ENCODE results near the gene RGS6.

Gene RGS6

DNA sequence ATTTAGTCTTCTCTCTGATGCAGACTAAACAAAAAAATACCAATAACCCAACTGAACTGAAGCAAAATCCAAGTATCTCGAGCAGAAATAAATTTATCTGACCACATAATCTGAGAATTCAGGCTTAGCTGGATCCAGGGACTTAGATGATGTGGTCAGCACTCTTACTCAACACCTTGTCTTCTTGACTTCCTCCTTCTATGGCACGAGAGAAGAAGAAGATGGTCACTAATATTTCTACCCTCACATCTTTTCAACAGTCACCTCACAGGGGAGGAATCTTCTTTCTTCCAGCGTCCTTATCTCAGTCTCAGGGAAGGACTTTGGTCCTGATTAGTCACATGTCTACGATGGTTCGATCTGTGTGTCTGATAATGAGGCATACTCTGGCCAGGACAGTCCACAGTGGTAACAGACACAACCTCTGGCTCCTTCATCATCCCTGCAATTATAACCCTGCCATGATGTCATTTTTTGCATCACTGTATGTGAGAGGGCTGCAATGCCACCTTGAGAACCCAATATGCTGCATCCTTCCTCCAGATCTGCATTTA is 15.8 kb downstream of the RGS6 start:
- DNase-seq (ENCODE audit: low spot score) = no peak

DNA sequence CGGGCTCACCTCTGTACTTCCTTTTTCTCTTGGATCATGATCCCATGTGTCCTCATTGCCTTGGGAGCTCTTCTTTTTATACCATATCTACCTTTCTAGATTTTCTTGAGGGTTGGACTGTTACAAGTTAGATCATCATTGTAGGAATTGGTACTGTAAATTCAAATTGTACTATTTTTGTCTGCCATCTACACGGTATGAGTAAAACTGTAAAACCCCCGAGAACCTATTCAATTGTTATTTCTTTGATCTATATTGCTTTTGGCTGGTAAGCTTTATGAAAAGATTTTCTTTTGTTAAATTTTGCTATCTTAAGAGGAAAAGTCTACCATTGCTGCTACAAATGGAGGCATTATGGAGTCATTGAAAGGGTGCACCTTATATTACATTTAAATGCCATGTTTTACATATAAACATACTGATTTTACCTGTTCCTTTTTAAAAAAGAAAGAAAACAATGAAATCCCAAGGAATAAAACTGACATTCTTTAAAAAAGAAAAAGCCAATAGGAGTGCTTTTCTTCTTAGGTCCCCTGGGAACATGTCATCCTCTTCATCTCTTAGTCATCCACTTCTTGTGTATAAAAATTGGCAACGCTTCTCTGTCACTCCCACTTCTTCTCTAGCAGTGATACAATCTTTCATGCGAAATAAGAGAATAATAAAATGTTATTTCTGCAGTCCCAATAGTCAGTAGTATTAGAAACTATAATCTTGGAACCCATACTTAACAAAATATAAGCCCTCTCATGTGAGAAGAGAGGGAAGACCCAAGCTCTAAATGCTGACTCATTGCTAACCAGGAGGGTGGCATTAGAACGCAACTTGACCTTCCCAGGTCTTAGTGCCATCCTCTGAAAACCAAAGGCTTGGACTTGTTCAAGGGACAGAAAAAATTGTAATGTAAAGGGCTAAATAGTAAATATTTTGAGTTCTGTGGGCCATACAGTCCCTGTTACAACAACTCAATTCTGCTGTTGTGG is 20.4 kb downstream of the RGS6 start:
- no peak for DNase-seq (ENCODE audit: low spot score)

DNA sequence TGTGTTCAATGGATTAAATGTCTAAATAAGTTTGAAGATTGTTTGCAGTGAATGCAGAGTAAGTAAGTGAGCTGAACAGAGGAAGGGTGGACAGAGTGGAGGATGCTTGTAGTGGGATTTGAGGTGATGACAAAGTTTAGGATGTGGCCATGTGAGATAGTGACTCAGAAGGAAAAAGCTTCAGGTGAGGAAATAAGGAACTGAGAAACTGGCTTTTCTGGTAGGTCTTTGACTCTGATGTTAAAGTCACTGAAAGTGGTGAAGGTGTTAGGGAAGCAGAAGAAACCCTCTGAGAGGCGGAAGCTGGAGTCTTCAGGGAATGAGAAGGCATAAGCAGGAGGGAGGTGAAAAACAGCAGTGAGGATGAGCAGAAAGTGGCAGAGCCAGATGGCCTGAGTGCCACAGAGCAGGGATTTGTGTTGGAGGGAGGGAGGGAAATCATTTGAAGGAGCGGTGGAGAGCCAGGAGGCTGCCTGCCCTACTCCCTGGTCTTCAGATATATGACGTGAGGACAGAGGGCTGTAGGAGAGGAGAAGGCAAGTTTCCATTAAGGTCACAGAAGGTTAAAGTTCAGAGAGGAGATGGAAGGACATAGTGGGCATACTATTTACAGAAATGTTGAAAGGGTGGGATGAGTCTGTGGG is 24.8 kb downstream of the RGS6 start:
- DNase-seq (ENCODE audit: low spot score) = no peak

DNA sequence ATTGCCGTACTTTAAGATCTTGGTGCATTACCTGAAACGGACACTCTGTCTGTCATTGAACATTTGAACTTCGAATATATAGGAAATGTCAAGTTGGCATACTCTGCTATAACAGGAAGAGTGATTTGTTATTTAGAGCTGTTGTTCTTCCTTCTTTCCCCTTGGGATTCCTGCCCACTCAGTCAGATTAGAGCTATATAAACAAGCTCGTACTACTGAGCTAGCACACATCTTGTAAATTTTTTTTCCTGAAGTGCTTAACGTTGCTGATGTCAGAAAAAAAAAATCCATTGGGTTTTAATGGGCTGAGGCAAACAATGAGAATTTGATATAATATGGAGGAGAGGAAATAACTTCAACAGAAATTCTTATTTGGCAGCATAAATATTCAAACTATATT is 26.8 kb downstream of the RGS6 start:
- no peak for DNase-seq (ENCODE audit: low spot score)

DNA sequence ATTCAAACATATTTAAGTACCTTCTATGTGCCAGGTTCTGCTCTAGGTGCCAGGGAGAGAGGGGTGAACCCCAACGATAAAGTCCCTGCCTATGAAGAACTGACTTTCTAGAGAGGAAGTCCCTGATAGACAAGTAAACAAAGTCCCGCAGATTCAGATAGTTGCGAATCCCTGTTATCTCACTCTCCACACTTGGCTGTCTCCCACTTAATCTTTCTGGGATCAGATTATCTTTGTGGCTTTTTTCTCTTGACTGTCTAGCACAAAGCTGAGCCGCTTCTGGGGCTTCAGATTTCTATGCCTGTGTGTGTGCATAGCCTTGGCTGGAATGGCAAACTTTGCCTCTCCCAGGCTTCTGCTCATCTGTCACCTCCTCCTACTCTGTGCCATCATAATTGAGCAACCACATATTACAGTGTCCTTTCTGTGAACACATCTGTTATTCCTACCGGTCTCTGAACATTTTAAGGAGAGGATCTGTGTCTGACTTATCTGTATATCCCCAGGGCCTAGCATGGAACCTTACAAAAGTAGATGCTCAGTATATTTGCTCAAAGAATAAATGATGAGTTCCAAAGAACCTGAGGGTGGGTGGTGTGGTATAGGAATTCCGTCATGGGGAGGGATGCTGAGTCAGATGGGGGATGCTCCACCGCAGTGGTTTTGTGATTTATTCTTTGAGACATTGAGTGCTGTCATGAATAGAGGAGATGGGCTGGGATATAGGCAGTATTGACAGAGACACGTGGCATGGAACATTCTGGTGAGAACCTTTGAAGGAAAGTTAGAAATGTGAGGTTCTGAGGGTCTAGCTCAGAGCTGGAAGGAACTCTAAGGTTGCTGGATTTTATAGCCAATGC is 28.5 kb downstream of the RGS6 start:
- DNase-seq (ENCODE audit: low spot score) = no peak

DNA sequence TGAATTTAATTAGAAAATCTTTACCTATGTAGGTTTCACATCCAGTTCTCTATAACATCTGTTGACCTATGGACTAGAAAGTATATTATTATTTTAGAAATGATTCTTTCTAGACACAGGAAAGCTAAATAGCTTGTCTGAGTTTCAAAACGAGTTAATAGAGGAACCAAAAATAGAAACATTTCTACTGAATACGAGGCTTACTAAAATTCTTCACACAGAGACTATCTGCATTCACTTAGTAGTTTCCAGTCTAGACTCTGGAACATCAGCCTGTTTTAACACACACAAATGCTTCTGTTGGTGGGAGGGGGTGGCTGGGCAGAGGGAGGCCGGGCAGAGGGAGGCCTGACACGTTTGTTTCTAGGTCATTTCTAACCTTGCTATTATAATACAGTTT is 29.7 kb downstream of the RGS6 start:
- no peak for DNase-seq (ENCODE audit: low spot score)

DNA sequence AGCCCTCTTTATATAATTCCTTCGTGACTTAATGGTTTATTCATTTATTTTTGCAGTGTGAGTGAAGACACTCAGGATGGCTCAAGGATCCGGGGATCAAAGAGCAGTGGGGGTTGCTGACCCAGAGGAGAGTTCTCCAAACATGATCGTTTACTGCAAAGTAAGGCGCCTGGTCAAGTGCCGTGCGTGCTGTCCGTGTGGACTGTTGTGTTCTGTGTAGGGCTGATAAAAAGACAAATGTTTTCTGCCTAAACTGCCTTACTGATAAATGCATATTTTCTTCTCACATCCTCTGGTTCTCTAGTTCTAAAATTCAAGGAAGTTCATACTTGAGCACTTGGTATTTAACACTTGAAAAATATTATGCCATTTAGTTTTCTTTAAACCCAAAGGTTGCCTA is 32.5 kb downstream of the RGS6 start:
- no peak for DNase-seq (ENCODE audit: low spot score)

DNA sequence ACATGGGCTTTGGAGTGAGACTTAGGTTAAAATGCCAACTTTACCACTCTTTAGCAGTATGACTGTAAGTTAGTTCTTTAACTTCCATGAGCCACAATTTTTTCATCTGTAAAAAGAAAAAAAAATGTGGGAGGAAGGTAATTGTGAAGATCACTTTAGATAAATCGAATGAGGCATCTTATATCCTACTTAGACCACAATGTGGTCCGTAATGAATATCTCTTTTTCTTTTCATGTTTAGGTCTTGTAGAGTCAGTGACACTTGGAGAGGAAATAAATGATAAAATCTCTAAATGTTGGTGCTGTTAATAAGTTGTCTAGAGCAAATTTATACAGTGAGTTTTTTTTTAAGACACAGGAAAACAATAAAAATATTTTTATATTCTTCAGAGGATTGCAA is 34.3 kb downstream of the RGS6 start:
- no peak for DNase-seq (ENCODE audit: low spot score)

DNA sequence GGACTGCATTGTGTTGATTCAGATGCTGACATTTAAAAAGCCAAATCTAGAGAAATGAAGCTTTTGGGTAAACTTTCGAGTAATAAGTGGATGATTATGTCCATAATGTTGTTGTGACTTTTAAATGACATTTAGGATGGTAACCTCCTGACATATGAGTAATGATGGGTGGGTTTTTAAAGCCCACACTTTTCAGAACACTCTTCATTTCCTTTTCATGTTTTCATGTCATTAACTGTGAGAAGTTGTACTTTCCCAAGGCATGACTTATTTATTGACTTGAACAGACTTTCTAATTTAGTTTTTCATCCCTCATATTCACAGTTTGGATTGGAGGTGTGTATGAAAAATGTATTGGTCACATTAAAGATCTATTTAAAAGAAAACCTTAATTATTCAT is 35.5 kb downstream of the RGS6 start:
- DNase-seq (ENCODE audit: low spot score) = no peak

DNA sequence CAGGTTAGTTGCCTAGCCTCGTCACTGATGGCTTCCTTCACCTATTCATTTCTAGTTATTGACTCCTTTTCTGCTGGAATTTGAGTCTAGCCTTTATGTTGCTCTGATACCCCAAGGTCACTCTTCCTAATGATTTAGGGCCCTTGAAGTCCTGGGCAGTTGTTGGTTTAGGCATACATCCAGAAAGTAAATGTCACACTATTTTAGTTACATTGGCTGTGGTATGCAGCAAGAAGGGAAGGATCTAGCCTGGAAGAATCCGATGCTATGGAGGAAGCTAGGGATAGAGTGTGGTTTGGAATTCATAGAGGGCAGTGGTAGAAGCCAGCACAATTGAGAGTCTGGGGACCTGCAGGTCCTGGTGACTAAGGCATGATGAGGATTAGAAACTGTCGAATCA is 38.0 kb downstream of the RGS6 start:
- no peak for DNase-seq (ENCODE audit: low spot score)

DNA sequence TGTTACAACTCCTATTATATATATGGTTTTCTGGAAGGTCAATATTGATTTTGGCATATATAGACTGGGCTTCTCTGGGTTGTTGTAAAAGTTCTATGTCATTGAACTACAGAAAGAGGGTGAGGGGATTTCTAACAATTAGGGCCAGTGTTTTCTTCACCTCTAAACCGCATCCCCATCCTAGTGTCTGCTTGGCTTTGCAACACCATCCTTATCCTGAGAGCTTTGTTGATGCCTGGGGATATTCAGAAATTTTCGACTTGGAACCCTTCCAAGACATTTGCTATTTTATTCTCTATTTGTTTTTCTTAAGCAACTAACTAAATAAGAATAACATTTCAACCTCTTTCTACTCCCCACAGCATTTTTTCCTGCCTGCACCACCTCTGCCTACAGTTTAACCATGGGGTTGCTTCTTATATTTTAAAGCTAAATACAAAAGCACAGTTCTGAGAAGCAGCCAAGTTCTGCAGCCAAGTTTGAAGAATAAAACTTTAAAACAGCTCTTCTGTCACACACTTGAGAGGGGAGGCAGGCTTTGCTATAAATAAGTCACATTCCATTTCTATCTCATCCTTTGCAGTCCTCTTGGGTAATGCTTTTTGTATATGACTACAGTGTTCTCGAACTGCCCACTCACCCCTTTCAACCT is 53.4 kb downstream of the RGS6 start:
- no peak for DNase-seq (ENCODE audit: low spot score)

DNA sequence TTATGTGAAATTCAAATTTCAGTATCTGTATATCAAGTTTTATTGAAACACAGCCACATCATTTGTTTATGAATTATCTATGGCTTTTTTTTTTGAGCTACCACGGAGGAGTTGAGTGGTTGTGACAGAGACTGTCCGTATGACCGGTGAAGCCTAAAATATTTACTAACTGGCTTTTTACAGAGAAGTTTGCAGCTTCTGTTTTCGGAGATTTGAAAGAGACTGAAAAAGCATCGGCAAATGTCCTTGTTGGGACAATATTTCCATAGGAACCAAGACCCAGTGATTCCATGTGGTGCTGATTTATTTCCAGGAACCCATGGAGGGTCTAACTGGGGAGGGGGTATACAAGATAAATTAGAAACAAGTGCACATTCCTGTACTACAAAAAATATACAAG is 56.2 kb downstream of the RGS6 start:
- no peak for DNase-seq (ENCODE audit: low spot score)

DNA sequence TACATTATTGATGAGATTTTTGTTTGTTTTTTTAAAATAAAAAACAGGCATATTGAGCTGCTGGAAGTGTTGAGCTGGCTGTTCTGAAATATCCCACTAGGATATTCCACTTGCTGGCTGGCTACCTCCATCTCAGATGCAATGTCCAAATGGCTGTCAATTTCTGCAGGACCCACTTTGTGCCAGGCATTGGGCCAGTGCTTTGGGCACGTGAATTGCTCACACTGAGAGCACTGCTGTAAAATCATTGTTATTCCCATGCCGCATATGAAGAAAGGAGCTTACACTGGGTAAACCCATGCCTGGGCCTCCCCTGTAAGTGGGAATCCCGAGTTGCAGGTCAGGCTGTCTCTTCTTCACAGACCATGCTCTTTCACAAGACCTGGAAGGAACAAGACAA is 56.7 kb downstream of the RGS6 start:
- DNase-seq (ENCODE audit: low spot score) = no peak

DNA sequence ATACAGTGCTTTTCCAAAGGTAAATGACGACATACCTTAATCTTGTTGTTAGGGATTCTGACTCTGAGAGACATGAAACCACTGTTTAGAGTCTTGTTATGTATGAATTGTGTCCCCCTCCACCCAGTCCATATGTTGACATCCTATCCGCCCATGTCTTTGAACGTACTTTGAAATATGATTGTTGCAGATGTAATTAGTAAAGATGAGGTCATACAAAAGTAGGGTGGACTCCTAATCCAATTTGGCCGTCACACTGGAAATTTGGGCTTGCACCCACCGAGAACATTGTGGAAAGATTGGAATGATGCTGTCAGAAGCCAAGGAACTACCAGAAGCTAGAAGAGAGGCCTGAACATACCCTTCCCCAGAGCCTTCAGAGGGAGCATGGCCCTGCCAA is 62.2 kb downstream of the RGS6 start:
- no peak for DNase-seq (ENCODE audit: low spot score)

DNA sequence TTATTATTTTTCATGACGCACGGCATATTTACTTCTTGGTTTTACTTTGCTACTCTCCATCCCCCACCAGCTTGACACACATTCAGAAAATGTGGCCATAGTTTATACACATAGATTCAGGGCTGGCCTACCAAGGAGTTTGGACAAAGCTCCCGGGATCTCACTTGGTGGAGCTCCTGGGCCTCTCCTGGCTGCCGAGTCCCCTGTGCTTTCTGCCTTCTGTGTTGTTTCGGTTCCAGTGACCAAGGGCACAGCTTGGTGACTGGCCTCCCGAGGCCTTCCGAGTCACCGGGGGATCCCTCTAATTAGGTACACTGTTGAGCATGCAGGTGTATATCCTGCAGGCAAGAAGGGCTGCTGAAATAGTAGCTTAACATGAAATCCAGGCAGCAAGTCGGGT is 63.5 kb downstream of the RGS6 start:
- no peak for DNase-seq (ENCODE audit: low spot score)

DNA sequence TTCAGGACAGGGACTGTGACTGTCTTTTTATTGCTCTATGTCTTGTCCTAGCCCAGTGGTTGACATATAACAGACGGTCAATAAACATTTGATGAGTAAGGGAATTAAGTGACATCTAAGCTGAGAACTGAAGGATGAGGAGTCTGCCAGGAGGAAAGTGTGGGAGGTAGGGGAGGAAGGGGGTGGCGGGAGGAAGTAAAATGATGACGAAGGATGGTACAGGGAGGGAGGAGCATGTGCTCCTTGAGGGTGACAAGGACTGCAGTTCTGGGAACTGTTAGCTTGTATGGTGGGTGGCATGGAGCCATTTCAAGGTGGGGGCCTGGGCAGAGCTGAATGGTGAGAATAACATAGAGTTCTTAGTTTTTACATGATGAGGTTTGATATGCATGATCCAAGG is 64.4 kb downstream of the RGS6 start:
- no peak for DNase-seq (ENCODE audit: low spot score)

DNA sequence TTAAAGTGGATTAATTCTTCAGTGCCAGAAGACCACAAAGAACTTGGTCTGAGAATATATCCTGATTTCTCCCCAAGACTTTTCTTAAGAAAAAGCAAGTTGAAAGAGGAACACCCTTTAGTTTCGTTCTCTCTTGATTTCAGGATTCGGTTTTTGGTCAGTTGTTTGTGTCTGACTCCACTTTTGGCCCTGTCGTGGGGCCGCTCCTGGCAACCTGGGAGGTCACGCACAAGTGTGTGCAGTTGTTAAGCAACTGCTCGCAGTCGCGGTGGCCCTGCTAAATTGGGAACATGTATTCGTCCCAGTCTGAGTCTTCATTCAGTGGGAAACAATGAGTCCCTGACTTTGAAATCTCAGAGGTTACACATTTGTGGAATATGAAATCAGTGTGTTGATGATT is 68.7 kb downstream of the RGS6 start:
- DNase-seq (ENCODE audit: low spot score) = peak; percentile 9

DNA sequence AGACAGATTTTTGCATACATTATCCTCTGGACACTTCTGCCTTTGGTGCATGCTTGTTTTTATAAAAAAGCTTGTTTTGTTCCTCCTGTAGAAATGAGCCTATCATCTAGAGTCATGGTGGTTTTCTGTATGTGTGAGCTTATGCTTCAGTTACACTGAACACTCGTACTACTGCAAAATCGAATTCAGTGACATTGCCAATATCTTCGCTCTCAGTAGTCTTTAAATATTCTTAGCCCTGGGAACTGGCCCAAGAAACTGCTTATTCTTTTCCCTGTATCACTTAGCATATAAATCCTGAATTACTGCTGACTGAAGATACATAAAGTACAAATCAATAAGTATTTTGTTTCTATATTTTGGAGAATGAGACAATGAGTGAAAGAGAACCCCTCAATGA is 70.5 kb downstream of the RGS6 start:
- DNase-seq (ENCODE audit: low spot score) = no peak

DNA sequence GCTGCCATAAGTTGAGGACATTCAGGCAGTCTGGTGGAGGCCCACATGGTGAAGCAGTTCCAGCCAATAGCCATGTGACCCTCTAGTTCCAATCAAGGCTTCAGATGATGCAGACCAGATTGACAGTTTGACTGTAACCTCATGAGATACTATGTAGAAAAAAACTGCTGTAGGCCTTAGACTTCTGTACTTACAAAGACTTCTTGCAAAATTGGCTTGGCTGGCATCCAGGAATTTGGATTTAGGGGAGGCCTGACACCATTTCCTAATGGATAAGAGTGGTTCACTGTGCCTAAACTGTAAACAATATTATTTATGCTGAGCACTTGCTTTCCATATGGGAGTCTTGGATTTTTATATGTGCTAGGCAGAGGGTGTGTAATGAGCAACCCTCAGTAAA is 76.4 kb downstream of the RGS6 start:
- DNase-seq (ENCODE audit: low spot score) = no peak

DNA sequence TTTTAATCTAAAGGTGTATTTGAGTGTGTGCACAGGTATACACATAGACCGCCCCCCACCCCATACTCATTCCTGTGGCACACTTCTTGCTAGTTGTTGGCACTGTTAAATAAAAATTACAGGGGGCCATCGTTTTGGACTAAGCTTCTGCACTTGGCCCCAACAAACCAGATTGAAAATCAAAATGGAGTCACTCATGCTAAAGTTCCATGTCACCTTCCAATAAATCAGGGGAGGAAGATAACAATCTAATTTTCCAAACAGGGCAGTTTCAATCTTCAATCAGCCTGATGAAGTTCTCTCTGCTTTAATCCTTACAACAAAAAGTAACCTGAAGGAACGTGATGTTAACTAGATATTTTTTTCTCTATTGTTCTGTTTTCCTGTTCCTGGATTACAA is 78.2 kb downstream of the RGS6 start:
- DNase-seq (ENCODE audit: low spot score) = no peak

DNA sequence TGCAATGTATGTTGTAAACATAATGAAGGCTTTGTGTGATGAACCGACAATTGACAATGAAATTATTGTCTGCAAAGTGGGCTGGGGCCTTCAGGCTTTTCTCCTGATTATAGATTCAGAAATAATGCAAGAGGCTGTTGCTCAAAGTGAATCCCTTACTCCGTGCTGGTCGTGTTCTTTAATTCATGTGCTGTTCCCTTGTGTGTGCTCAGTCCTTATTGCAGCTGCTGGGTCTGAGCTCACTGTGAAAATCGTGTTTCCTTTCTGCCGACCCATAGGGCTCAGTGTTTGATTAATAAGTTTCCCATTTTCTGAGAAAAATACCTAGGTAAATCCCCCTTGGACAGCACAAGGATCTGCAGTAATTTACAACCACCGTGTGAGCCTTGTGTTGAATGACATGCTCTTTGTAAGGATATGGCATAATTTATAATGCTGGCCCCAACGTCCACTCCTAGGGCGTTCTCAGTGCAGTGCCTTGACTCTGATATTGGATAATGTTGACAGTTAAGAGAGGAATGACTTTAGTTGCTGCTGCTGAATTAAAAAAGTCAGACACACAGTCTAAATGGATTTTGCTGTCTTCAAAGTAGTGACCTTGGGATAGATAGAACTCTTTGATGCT is 81.6 kb downstream of the RGS6 start:
- DNase-seq (ENCODE audit: low spot score) = no peak
